ENCODE results near the gene CCNT1. TPM values are rescaled to one million over a fixed set of nuclear protein-coding genes. Genes with fewer than 3 reads are reported as not detected.

The CCNT1 gene
- total and polyA plus RNA-seq, 2 of the 13 experiments (the other 11 are each of a cell fraction or from before 2014, with no cell fraction given), result 18.0 to 28.2 TPM

GRCh38 chr12:48696626-48697025 lies 19.9 kb downstream of the CCNT1 start:
- no peak for FAIRE-seq
- ChIA-PET CTCF (ENCODE audit: low intra/inter-chr PET ratio, low total read pairs) (no interaction called here), POLR2A (no interaction called here)
- intact Hi-C loops (cut with micrococcal nuclease; ENCODE audit: unreplicated experiment), result no loop called here
- no peak for DNase-seq (ENCODE audit: low spot score)
- Histone ChIP-seq H3K79me2 (ENCODE audit: insufficient read depth, low read length) (peaks cover 2% of the 10 kb centered on the region), H3K27ac (ENCODE audit: extremely low read length, insufficient read depth, low read length) (no peak overlapping the region), H4K20me1 (ENCODE audit: insufficient read depth, low read length) (no peaks in the 10 kb centered on the region), H3K4me3 (replicated peaks in 1 of 3; ENCODE audit: insufficient read depth in 1 of 3, low read depth in 2 of 3, low read length in 3 of 3) (no peak overlapping the region), H2AFZ (ENCODE audit: low read length) (no peak overlapping the region), H3K4me2 (ENCODE audit: low read depth, low read length) (no peak overlapping the region), H3K9me3 (ENCODE audit: low read length) (no peaks in the 10 kb centered on the region), H3K9ac (ENCODE audit: insufficient read depth, low read depth, low read length) (no peak overlapping the region), H3K4me1 (ENCODE audit: insufficient read depth, low read length) (peaks cover 17% of the 10 kb centered on the region), H3K27me3 (ENCODE audit: control insufficient read depth in 1 of 2, insufficient read depth in 2 of 2, low read length in 2 of 2) (no peaks in the 10 kb centered on the region), H3K36me3 (replicated peaks in 1 of 2; ENCODE audit: control insufficient read depth in 1 of 2, insufficient read depth in 2 of 2, low read length in 2 of 2) (peaks cover 16 to 56% of the 10 kb centered on the region in 2 experiments)
- WGBS (ENCODE audit: low lambda C conversion rate), result 97% methylated on average over 5 of the region's 5 CpGs
- TF ChIP-seq RBAK (CRISPR knock-in tag; IDR thresholded peaks at IDR 0.05) (no peak), CEBPZ (IDR thresholded peaks at IDR 0.05; ENCODE audit: low read length) (no peak), MAF1 (CRISPR knock-in tag; IDR thresholded peaks at IDR 0.05; ENCODE audit: borderline replicate concordance) (no peak), ZC3H4 (CRISPR knock-in tag; IDR thresholded peaks at IDR 0.05; ENCODE audit: borderline replicate concordance) (no peak), DDIT3 (CRISPR knock-in tag; IDR thresholded peaks at IDR 0.05) (no peak), PHF20 (CRISPR knock-in tag; IDR thresholded peaks at IDR 0.05) (no peak), SSRP1 (CRISPR knock-in tag; IDR thresholded peaks at IDR 0.05) (no peak)
- BruUV-seq (replicated peaks), result no TSS peak
- ATAC-seq, result no peak
- in situ Hi-C loops (cut with HindIII; ENCODE audit: extremely low pct_ligation_motif_present, low pct_unique_long_range_greater_than_20kb), result no loop called here
